ENCODE results near the gene MCEE. TPM values are rescaled to one million over a fixed set of nuclear protein-coding genes. Genes with fewer than 3 reads are reported as not detected.
A peak's percentile ranks its signal among the peaks of the same experiment; 100 is the strongest.
"Not testable (repeated sequence)": the region's sequence is repeated elsewhere in the genome, so short reads cannot be mapped to it uniquely, and the experiment has no call there.

MCEE gene
- total RNA-seq, 1 donor from 2014 or later = 21.1 TPM

DNA sequence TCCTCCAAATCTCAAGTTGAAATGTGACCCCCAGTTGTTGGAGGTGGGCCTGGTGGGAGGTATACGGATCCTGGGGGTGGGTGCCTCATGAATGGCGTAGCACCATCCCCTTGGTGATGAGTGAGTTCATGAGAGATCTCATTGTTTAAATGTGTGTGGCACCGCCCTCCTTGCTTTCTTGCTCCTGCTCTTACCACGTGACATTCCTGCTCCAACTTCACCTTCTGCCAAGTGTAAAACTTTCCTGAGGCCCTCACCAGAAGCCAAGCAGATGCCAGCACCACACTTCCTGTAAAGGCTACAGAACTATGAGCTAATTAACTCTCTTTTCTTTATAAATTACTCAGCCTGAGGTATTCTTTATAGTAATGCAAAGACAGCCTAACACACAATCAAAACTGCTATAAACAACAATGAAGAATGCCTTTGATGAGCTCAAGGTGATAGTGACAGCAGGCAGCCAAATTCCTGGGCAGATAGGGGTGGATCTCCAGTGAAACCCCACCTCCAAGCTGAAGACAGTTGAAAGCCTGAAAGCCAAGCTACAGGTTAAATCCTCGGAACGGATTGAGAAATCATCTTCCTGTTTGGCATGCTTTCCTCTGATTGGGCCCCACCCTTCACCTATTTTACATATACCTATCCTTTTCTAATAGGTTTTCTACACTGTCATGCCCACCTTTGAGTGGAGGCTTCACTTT, 26.9 kb downstream of the MCEE start:
- Mint-ChIP-seq H3K9me3 (ENCODE audit: low read depth) (peaks cover 9% of the 10 kb centered on the region), H3K27me3 (ENCODE audit: low read depth) (no peaks in the 10 kb centered on the region), H3K4me1 (ENCODE audit: low read depth) (peaks cover 26% of the 10 kb centered on the region), H3K4me3 (ENCODE audit: unreplicated experiment) (no peak overlapping the region), H3K27ac (ENCODE audit: unreplicated experiment) (no peak overlapping the region), H3K36me3 (ENCODE audit: low read depth) (no peaks in the 10 kb centered on the region)
- TF ChIP-seq CTCF (IDR thresholded peaks at IDR 0.05) = no peak
- no peak for DNase-seq (ENCODE audit: low spot score)

DNA sequence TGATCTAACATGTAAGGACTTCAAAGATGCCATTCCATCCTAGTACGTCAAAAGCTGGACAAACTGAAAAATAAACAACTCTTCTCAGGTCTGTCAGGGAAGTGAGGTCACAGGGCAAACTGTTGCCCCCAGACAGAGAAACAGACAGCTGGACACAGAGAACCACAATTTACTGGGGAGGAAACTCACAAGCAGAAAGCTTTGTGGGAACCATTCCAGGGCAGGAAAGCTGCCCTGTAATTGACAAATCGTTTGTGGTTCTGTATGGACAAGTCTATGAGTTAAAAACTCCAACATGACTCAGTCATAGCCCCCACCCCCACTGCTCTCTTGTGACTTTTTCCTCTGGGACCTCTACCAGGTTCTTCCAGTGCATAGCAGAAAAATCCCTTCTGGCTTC, 28.4 kb downstream of the MCEE start:
- no peak for TF ChIP-seq CTCF (IDR thresholded peaks at IDR 0.05)
- Mint-ChIP-seq H3K4me3 (ENCODE audit: unreplicated experiment) (peak overlapping the region; percentile 6), H3K36me3 (ENCODE audit: low read depth) (no peaks in the 10 kb centered on the region), H3K27ac (ENCODE audit: unreplicated experiment) (peak overlapping the region; percentile 78), H3K4me1 (ENCODE audit: low read depth) (peaks cover 26% of the 10 kb centered on the region), H3K27me3 (ENCODE audit: low read depth) (no peaks in the 10 kb centered on the region), H3K9me3 (ENCODE audit: low read depth) (peaks cover 9% of the 10 kb centered on the region)
- DNase-seq (ENCODE audit: low spot score) = no peak

- Mint-ChIP-seq H3K27ac (ENCODE audit: unreplicated experiment) (no peak overlapping the region), H3K36me3 (ENCODE audit: low read depth) (no peaks in the 10 kb centered on the region), H3K27me3 (ENCODE audit: low read depth) (no peaks in the 10 kb centered on the region), H3K9me3 (ENCODE audit: low read depth) (peaks cover 5% of the 10 kb centered on the region), H3K4me1 (ENCODE audit: low read depth) (peaks cover 26% of the 10 kb centered on the region), H3K4me3 (ENCODE audit: unreplicated experiment) (no peak overlapping the region)
- TF ChIP-seq CTCF (IDR thresholded peaks at IDR 0.05) = peak; percentile 82
- no peak for DNase-seq (ENCODE audit: low spot score)
Observed at GRCh38 chr2:71100195-71100964, 29.6 kb downstream of the MCEE start.

DNA sequence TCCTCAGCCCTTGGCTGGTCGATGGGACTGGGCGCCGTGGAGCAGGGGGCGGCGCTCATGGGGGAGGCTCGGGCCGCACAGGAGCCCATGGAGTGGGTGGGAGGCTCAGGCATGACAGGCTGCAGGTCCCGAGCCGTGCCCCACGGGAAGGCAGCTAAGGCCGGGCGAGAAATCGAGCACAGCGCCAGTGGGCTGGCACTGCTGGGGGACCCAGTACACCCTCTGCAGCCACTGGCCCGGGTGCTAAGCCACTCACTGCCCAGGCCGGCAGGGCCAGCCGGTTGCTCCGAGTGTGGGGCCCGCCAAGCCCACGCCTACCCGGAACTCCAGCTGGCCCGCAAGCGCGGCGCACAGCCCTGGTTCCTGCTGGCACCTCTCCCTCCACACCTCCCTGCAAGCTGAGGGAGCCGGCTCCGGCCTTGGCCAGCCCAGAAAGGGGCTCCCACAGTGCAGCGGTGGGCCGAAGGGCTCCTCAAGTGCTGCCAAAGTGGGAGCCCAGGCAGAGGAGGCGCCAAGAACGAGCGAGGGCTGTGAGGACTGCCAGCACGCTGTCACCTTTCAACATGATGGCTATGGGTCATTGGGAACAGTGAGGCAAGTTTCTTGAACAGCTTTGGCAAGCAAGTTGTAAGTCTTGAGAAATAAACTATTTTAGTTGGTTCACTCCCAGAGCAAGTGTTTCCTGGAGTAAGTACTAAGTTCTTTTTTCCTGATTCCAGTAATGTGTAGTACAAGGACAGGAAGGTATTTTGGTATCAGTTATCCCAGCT, 37.4 kb downstream of the MCEE start:
- peaks cover 27% of the 10 kb centered on the region for H3K27me3 Mint-ChIP-seq (ENCODE audit: low read depth)
- H3K9me3 Mint-ChIP-seq (ENCODE audit: low read depth) = not testable (repeated sequence)

GRCh38 chr2:71091808-71092207, 38.2 kb downstream of the MCEE start:
- not testable (repeated sequence) for H3K9me3 Mint-ChIP-seq (ENCODE audit: low read depth); H3K36me3 Mint-ChIP-seq (ENCODE audit: low read depth); H3K4me1 Mint-ChIP-seq (ENCODE audit: low read depth); H3K27ac Mint-ChIP-seq (ENCODE audit: unreplicated experiment); H3K4me3 Mint-ChIP-seq (ENCODE audit: unreplicated experiment); DNase-seq (ENCODE audit: low spot score)
- peaks cover 32% of the 10 kb centered on the region for H3K27me3 Mint-ChIP-seq (ENCODE audit: low read depth)

More for the DNA sequence above, 37.4 kb downstream of the MCEE start:
- not testable (repeated sequence) for DNase-seq (ENCODE audit: low spot score); H3K4me1 Mint-ChIP-seq (ENCODE audit: low read depth); H3K4me3 Mint-ChIP-seq (ENCODE audit: unreplicated experiment); H3K27ac Mint-ChIP-seq (ENCODE audit: unreplicated experiment); H3K36me3 Mint-ChIP-seq (ENCODE audit: low read depth)

- H3K27me3 Mint-ChIP-seq (ENCODE audit: low read depth) = peaks cover 40% of the 10 kb centered on the region
Observed at GRCh38 chr2:71089475-71089874, 40.6 kb downstream of the MCEE start.

GRCh38 chr2:71085325-71086003, 44.6 kb downstream of the MCEE start:
- not testable (repeated sequence) for H3K4me1 Mint-ChIP-seq (ENCODE audit: low read depth); DNase-seq (ENCODE audit: low spot score); H3K27ac Mint-ChIP-seq (ENCODE audit: unreplicated experiment); H3K4me3 Mint-ChIP-seq (ENCODE audit: unreplicated experiment); H3K36me3 Mint-ChIP-seq (ENCODE audit: low read depth); H3K9me3 Mint-ChIP-seq (ENCODE audit: low read depth)
- H3K27me3 Mint-ChIP-seq (ENCODE audit: low read depth) = peaks cover 34% of the 10 kb centered on the region

More at GRCh38 chr2:71089475-71089874, 40.6 kb downstream of the MCEE start:
- not testable (repeated sequence) for H3K4me1 Mint-ChIP-seq (ENCODE audit: low read depth); H3K4me3 Mint-ChIP-seq (ENCODE audit: unreplicated experiment); H3K36me3 Mint-ChIP-seq (ENCODE audit: low read depth); H3K9me3 Mint-ChIP-seq (ENCODE audit: low read depth); DNase-seq (ENCODE audit: low spot score); H3K27ac Mint-ChIP-seq (ENCODE audit: unreplicated experiment)

- DNase-seq (ENCODE audit: low spot score); H3K4me3 Mint-ChIP-seq (ENCODE audit: unreplicated experiment); H3K4me1 Mint-ChIP-seq (ENCODE audit: low read depth); H3K9me3 Mint-ChIP-seq (ENCODE audit: low read depth); H3K27ac Mint-ChIP-seq (ENCODE audit: unreplicated experiment); H3K36me3 Mint-ChIP-seq (ENCODE audit: low read depth): not testable (repeated sequence)
- H3K27me3 Mint-ChIP-seq (ENCODE audit: low read depth) = peaks cover 18% of the 10 kb centered on the region
Observed at GRCh38 chr2:71083752-71084312, 46.2 kb downstream of the MCEE start.

- not testable (repeated sequence) for H3K9me3 Mint-ChIP-seq (ENCODE audit: low read depth); DNase-seq (ENCODE audit: low spot score); H3K4me1 Mint-ChIP-seq (ENCODE audit: low read depth); H3K36me3 Mint-ChIP-seq (ENCODE audit: low read depth); H3K27ac Mint-ChIP-seq (ENCODE audit: unreplicated experiment); H3K4me3 Mint-ChIP-seq (ENCODE audit: unreplicated experiment)
- H3K27me3 Mint-ChIP-seq (ENCODE audit: low read depth) = peaks cover 14% of the 10 kb centered on the region
Observed at GRCh38 chr2:71083297-71083696, 46.7 kb downstream of the MCEE start.
